H1 (cell line): Measurements from ENCODE around the gene LIG1. TPM values are rescaled to one million over a fixed set of nuclear protein-coding genes. Genes with fewer than 3 reads are reported as not detected.

Experiments
- CTCF ChIA-PET: fragments of 300-600 bp; sonication (Branson Sonifier 250); formaldehyde crosslinking; loops from one replicate; lab custom pipeline; 2021; ENCODE audit not compliant: partially characterized antibody; lab: Charles Lee
- POLR2A ChIA-PET: fragments of 300-600 bp; sonication (Branson Sonifier 250); formaldehyde crosslinking; loops from one replicate; lab custom pipeline; 2021; ENCODE audit warnings: inconsistent platforms; ENCODE audit not compliant: partially characterized antibody; lab: Charles Lee
- DNase-seq, 2 experiments: peaks; one replicate each; pipeline versions ENCODE4 v3.0.0 to v3.0.0-alpha.2; 2010 to 2022; ENCODE audit warnings: low spot score in 2 of 2, low read depth in 1 of 2, mixed read lengths in 1 of 2
- FAIRE-seq: peaks from 2 replicates; lab custom pipeline; 2011; peaks lifted over from hg19 to GRCh38; lab: Jason Lieb, UNC
- H2AFZ ChIP-seq: 2 replicates; pipeline ENCODE4 v1.8.1; 2012; ENCODE audit warnings: low read length, inconsistent platforms
- H2AK5ac ChIP-seq: 2 replicates; pipeline ENCODE4 v1.6.1; 2013; ENCODE audit warnings: low read depth, low read length
- H2BK120ac ChIP-seq: replicated peaks from 2 replicates; pipeline ENCODE3; 2013; ENCODE audit warnings: low read depth, low read length, inconsistent platforms
- H2BK12ac ChIP-seq: 2 replicates; pipeline ENCODE4 v1.6.1; 2013; ENCODE audit warnings: low read depth, low read length
- H2BK15ac ChIP-seq: 2 replicates; pipeline ENCODE4 v1.6.1; 2013; ENCODE audit warnings: low read length
- H2BK20ac ChIP-seq: 2 replicates; pipeline ENCODE4 v1.6.1; 2013; ENCODE audit warnings: low read length
- H2BK5ac ChIP-seq: 2 replicates; pipeline ENCODE4 v1.6.1; 2013; ENCODE audit warnings: low read depth, low read length
- H3K14ac ChIP-seq: 2 replicates; pipeline ENCODE4 v1.6.1; 2013; ENCODE audit warnings: inconsistent platforms; ENCODE audit not compliant: insufficient read length
- H3K18ac ChIP-seq: 2 replicates; pipeline ENCODE4 v1.6.1; 2013; ENCODE audit warnings: low read length; ENCODE audit errors: extremely low read depth
- H3K23ac ChIP-seq: 2 replicates; pipeline ENCODE4 v1.6.1; 2013; ENCODE audit warnings: inconsistent platforms; ENCODE audit not compliant: insufficient read length
- H3K23me2 ChIP-seq: 2 replicates; pipeline ENCODE4 v1.6.1; 2013; ENCODE audit warnings: low read depth, low read length
- H3K27ac ChIP-seq: 2 replicates; pipeline ENCODE4 v1.6.1; 2011; ENCODE audit warnings: low read depth, low read length, inconsistent platforms
- H3K27me3 ChIP-seq, 4 experiments: replicated peaks in 1 of 4; 1 replicate in 1 of 4; 2 replicates in 3 of 4; pipeline versions ENCODE4 v1.6.1 to v1.8.1; 2011 to 2013; ENCODE audit warnings: low read length in 3 of 4, mild to moderate bottlenecking in 3 of 4, inconsistent platforms in 2 of 4, mixed read lengths in 2 of 4, moderate library complexity in 1 of 4; ENCODE audit not compliant: control insufficient read depth in 3 of 4, insufficient read depth in 3 of 4; ENCODE audit errors: extremely low read depth in 1 of 4
- H3K36me3 ChIP-seq, 4 experiments: 2 replicates each; pipeline versions ENCODE4 v1.6.1 to v1.8.1; 2011 to 2013; ENCODE audit warnings: mild to moderate bottlenecking in 4 of 4, low read length in 3 of 4, moderate library complexity in 2 of 4, control low read depth in 1 of 4, inconsistent platforms in 1 of 4; ENCODE audit not compliant: insufficient read depth in 4 of 4, control insufficient read depth in 2 of 4
- H3K4ac ChIP-seq: replicated peaks from 2 replicates; pipeline ENCODE3; 2013; ENCODE audit warnings: low read length, low read depth, mixed read lengths, inconsistent platforms; ENCODE audit not compliant: insufficient read length
- H3K4me1 ChIP-seq, 4 experiments: replicated peaks in 1 of 4; 1 replicate in 1 of 4; 2 replicates in 3 of 4; pipeline versions ENCODE4 v1.6.1 to v1.8.1; 2011 to 2013; ENCODE audit warnings: low read length in 3 of 4, inconsistent platforms in 2 of 4, mixed read lengths in 1 of 4; ENCODE audit not compliant: insufficient read depth in 4 of 4, control insufficient read depth in 3 of 4
- H3K4me2 ChIP-seq, 2 experiments: 2 replicates each; pipeline versions ENCODE4 v1.6.1 to v1.8.1; 2011 to 2013; ENCODE audit warnings: low read depth in 2 of 2, low read length in 2 of 2, control low read depth in 1 of 2, inconsistent platforms in 1 of 2, mild to moderate bottlenecking in 1 of 2; ENCODE audit not compliant: insufficient read depth in 1 of 2
- H3K4me3 ChIP-seq, 4 experiments: fragments of 200-600, 300-600 bp in 1 of 4; sonication (generic), shearing (Covaris generic), sonication (Bioruptor Twin) in 1 of 4; 2 replicates each; pipeline versions ENCODE4 v1.5.1 to v1.8.1; 2011 to 2016; ENCODE audit warnings: low read length in 4 of 4, low read depth in 3 of 4, control low read depth in 2 of 4, inconsistent platforms in 2 of 4, mild to moderate bottlenecking in 2 of 4, mixed read lengths in 1 of 4, moderate library complexity in 1 of 4; ENCODE audit not compliant: insufficient read depth in 2 of 4; ENCODE audit errors: extremely low read depth in 1 of 4
- H3K56ac ChIP-seq: replicated peaks from 2 replicates; pipeline ENCODE3; 2013; ENCODE audit warnings: low read depth, mild to moderate bottlenecking, mixed read lengths, low read length, inconsistent platforms; ENCODE audit not compliant: insufficient read length
- H3K79me1 ChIP-seq: 2 replicates; pipeline ENCODE4 v1.6.1; 2013; ENCODE audit warnings: low read depth, low read length, control low read depth
- H3K79me2 ChIP-seq, 2 experiments: 2 replicates each; pipeline versions ENCODE4 v1.6.1 to v1.8.1; 2012 to 2013; ENCODE audit warnings: low read length in 2 of 2, mild to moderate bottlenecking in 2 of 2, inconsistent platforms in 1 of 2; ENCODE audit not compliant: insufficient read depth in 2 of 2, control insufficient read depth in 1 of 2
- H3K9ac ChIP-seq, 4 experiments: replicated peaks in 1 of 4; 1 replicate in 1 of 4; 2 replicates in 3 of 4; pipeline versions ENCODE4 v1.6.1 to v1.8.1; 2011 to 2013; ENCODE audit warnings: low read depth in 3 of 4, low read length in 3 of 4, control low read depth in 2 of 4, mild to moderate bottlenecking in 2 of 4, moderate library complexity in 2 of 4, inconsistent platforms in 1 of 4; ENCODE audit errors: extremely low read depth in 1 of 4
- H3K9me3 ChIP-seq, 2 experiments: 2 replicates each; pipeline versions ENCODE4 v1.6.1 to v1.8.1; 2012 to 2013; ENCODE audit warnings: mild to moderate bottlenecking in 2 of 2, moderate library complexity in 2 of 2, control low read depth in 1 of 2, inconsistent platforms in 1 of 2, low read depth in 1 of 2, low read length in 1 of 2, mixed read lengths in 1 of 2; ENCODE audit not compliant: insufficient read depth in 2 of 2
- H4K20me1 ChIP-seq, 2 experiments: replicated peaks in 1 of 2; 2 replicates each; pipeline versions ENCODE3 to v1.8.1; 2011 to 2013; ENCODE audit warnings: inconsistent platforms in 2 of 2, low read length in 2 of 2, mild to moderate bottlenecking in 1 of 2; ENCODE audit not compliant: insufficient read depth in 2 of 2, control insufficient read depth in 1 of 2
- H4K5ac ChIP-seq: 2 replicates; pipeline ENCODE4 v1.6.1; 2013; ENCODE audit warnings: low read length, low read depth, mixed read lengths, inconsistent platforms; ENCODE audit not compliant: insufficient read length
- H4K8ac ChIP-seq: 2 replicates; pipeline ENCODE4 v1.8.0; 2013; ENCODE audit warnings: mild to moderate bottlenecking, moderate library complexity, low read length, inconsistent platforms; ENCODE audit not compliant: insufficient read depth; ENCODE audit errors: extremely low read depth
- H4K91ac ChIP-seq: replicated peaks from 2 replicates; pipeline ENCODE3; 2013; ENCODE audit warnings: low read length, mixed read lengths, inconsistent platforms; ENCODE audit not compliant: insufficient read length
- BCL11A ChIP-seq, 2 experiments: IDR thresholded peaks; one replicate each; pipeline ENCODE4 v1.6.1; 2011; ENCODE audit warnings: low read depth in 2 of 2, low read length in 2 of 2, mild to moderate bottlenecking in 2 of 2
- CEBPB ChIP-seq: IDR thresholded peaks from 2 replicates; pipeline ENCODE4 v1.6.1; 2012; ENCODE audit warnings: low read depth, low read length
- EP300 ChIP-seq, 2 experiments: IDR thresholded peaks; 1 replicate in 1 of 2; 2 replicates in 1 of 2; pipeline ENCODE4 v1.6.1; 2011 to 2012; ENCODE audit warnings: low read depth in 2 of 2, low read length in 2 of 2, mild to moderate bottlenecking in 2 of 2, borderline replicate concordance in 1 of 2, inconsistent platforms in 1 of 2, moderate library complexity in 1 of 2
- MAFK ChIP-seq: IDR thresholded peaks from 2 replicates; pipeline ENCODE4 v1.6.1; 2012; ENCODE audit warnings: low read depth, mild to moderate bottlenecking, improper control_type of control experiment, low read length
- POLR2A ChIP-seq, 2 experiments: IDR thresholded peaks; 1 replicate in 1 of 2; 2 replicates in 1 of 2; pipeline ENCODE4 v1.6.1; 2011; ENCODE audit warnings: low read depth in 2 of 2, low read length in 2 of 2, mild to moderate bottlenecking in 2 of 2; ENCODE audit errors: control extremely low read depth in 1 of 2
- RNF2 ChIP-seq: fragments of 200-900, 300-1000 bp; sonication (generic); IDR thresholded peaks from 2 replicates; pipeline ENCODE4 v1.7.1; 2016; ENCODE audit warnings: borderline replicate concordance, low read depth, mild to moderate bottlenecking, antibody characterized with exemption, low read length; ENCODE audit not compliant: poor library complexity, severe bottlenecking; ENCODE audit errors: missing control alignments
- SIRT6 ChIP-seq: IDR thresholded peaks from one replicate; pipeline ENCODE4 v1.7.1; 2012; ENCODE audit warnings: low read length, inconsistent platforms
- SRF ChIP-seq: IDR thresholded peaks from 2 replicates; pipeline ENCODE4 v1.6.1; 2011; ENCODE audit warnings: mild to moderate bottlenecking, low read depth, low read length, moderate library complexity
- TBP ChIP-seq: IDR thresholded peaks from 2 replicates; pipeline ENCODE4 v1.6.1; 2011; ENCODE audit warnings: low read depth, low read length, improper control_type of control experiment
- WGBS, 2 experiments: shearing (Covaris generic) in 1 of 2; methylation state at CpG; one replicate each; pipeline versions ENCODE4 v1.1.6 to v1.1.7; 2013 to 2015; ENCODE audit warnings: low lambda C conversion rate in 2 of 2, mixed read lengths in 2 of 2, inconsistent platforms in 1 of 2, low coverage in 1 of 2, missing lambda C conversion rate in 1 of 2; ENCODE audit not compliant: insufficient replicate concordance in 2 of 2, insufficient coverage in 1 of 2, insufficient read length in 1 of 2; ENCODE audit errors: extremely low coverage in 1 of 2, missing lambda C conversion rate in 1 of 2; 5-methylcytosine and 5-hydroxymethylcytosine counted together
- polyA plus RNA-seq, 7 experiments: library from polyadenylated mRNA; depleted of rRNA in 3 of 7; stranded (reverse) in 5 of 7; unstranded in 2 of 7; fragments of >200 nt in 5 of 7; fragments of 200-250 nt in 2 of 7; gene quantifications; 1 replicate in 5 of 7; 2 replicates in 1 of 7; 4 replicates in 1 of 7; pipeline versions ENCODE4 v1.2.1 to v1.2.3, GENCODE V29; 2011 to 2013; ENCODE audit warnings: missing spikeins in 2 of 7, mixed read lengths in 2 of 7
- total RNA-seq: library from RNA; stranded (reverse); fragmentation: NEBNext Ultra II Directional; extraction: Animal tissue kit (Norgen Biotek cat#: 25700); gene quantifications from 2 replicates; pipeline ENCODE4 v1.2.1, GENCODE V29; 2021
- TF ChIP-seq, protein P1 (sequence below): IDR thresholded peaks from 2 replicates; pipeline ENCODE4 v1.6.1; 2012; ENCODE audit warnings: low read length, inconsistent platforms

Gene LIG1
- total and polyA plus RNA-seq, 2 of the 8 experiments (the other 6 are each of a cell fraction or from before 2014, with no cell fraction given): 67.6 to 113 TPM

DNA sequence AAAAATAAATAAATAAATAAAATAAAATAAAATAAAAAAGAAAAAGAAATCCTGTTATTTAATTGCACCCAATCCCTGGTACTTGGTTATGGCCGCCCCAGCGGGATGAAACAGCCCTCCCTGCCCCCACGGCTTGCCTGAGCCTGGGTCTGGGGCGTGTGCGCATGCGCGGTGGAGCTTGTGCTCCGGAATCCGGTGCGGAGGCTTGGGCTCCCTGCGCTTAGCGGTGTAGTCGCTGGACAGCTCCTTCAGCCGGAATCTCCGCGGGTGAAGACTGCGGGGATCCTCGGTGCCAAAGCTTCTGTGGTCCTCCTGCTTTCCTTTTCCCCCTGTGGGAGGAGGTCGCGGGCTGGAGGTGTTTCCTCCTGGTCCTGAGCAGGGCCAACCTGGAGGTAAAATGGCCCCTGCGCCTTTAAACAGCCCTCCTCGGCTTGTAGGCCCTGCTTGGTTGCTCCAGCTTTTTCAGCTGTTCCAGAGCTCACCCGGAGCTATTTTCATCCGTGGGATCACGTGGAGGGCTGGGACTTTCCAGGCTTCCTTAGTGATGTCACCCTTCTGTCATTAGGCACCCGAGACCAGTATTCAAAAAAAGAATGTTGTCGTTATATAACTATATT lies 59.7 kb downstream of the LIG1 start, which contains the start of gene PLA2G4C:
PLA2G4C (minus strand) TSS at position 468 of the 617 bp plus-strand sequence. CDS start 4,288 bp downstream, outside the sequence.
- Histone ChIP-seq H3K23me2 (peaks cover 2% of the 10 kb centered on the region; the same call in 1 of the 2 replicates), H2BK5ac (peak within 1 kb of the TSS; percentile 84; the same call in 1 of the 2 replicates), H2BK120ac (no peak within 1 kb of the TSS), H3K18ac (0 out of 2 replicates have a peak within 1 kb of the TSS, but pooled peaks have one; percentile 13), H3K27ac (peak within 1 kb of the TSS; percentile 1; the same call in 1 of the 2 replicates), H3K79me1 (no peaks in the 10 kb centered on the region), H4K8ac (peak within 1 kb of the TSS; percentile 45; the same call in 1 of the 2 replicates), H4K20me1 (no peaks in the 10 kb centered on the region), H2AFZ (peak within 1 kb of the TSS; percentile 90), H3K27me3 (no peaks in the 10 kb centered on the region), H3K4ac (no peak within 1 kb of the TSS), H2BK20ac (no peak within 1 kb of the TSS), H3K9ac (peak within 1 kb of the TSS in 3 of 4 experiments; percentile 55 to 56 (median 55); a peak in 5 of 7 replicates), H3K36me3 (peaks cover 0 to 5% (median 1%) of the 10 kb centered on the region in 4 experiments; a peak in 2 of 8 replicates), H2BK15ac (no peak within 1 kb of the TSS), H3K23ac (no peak within 1 kb of the TSS), H2AK5ac (no peak within 1 kb of the TSS), H3K14ac (no peak within 1 kb of the TSS), H4K5ac (no peak within 1 kb of the TSS), H2BK12ac (no peak within 1 kb of the TSS), H3K79me2 (no peaks in the 10 kb centered on the region), H4K91ac (peak within 1 kb of the TSS; percentile 52), H3K4me3 (peak within 1 kb of the TSS; percentile 37 to 54 (median 47)), H3K56ac (no peak within 1 kb of the TSS), H3K9me3 (no peaks in the 10 kb centered on the region), H3K4me2 (peak within 1 kb of the TSS; percentile 66 to 73), H3K4me1 (peaks cover 0 to 3% (median 0%) of the 10 kb centered on the region in 4 experiments; a peak in 2 of 7 replicates)
- ChIA-PET POLR2A (interaction anchor here (0.5 to 1.4 kb wide), 7 partner anchors 24 to 285 kb away, joined by 3 to 5 read pairs (median 3); no protein-coding TSS in a partner anchor), CTCF (interaction anchor here (0.6 to 12.5 kb wide), 18 partner anchors 8 to 1807 kb away, joined by 3 to 183 read pairs (median 4); no protein-coding TSS in a partner anchor)
- FAIRE-seq (no peak), DNase-seq (peak; percentile 82 to 83)
- 42% methylated on average over 27 of the region's 27 CpGs; no CpG with 5 or more reads in 1 of the 2 experiments for WGBS, 2 experiments
- TF ChIP-seq SRF: no peak
- TF ChIP-seq TBP: no peak
- no peak for TF ChIP-seq SIRT6
- TF ChIP-seq, protein P1, sequence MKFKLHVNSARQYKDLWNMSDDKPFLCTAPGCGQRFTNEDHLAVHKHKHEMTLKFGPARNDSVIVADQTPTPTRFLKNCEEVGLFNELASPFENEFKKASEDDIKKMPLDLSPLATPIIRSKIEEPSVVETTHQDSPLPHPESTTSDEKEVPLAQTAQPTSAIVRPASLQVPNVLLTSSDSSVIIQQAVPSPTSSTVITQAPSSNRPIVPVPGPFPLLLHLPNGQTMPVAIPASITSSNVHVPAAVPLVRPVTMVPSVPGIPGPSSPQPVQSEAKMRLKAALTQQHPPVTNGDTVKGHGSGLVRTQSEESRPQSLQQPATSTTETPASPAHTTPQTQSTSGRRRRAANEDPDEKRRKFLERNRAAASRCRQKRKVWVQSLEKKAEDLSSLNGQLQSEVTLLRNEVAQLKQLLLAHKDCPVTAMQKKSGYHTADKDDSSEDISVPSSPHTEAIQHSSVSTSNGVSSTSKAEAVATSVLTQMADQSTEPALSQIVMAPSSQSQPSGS: peak; percentile 47; the same call in 1 of the 2 replicates
- TF ChIP-seq POLR2A (IDR thresholded peaks at IDR 0.05; ENCODE audit: control extremely low read depth in 1 of 2, low read depth in 2 of 2, low read length in 2 of 2): peak in 1 of 2 experiments; percentile 52; a peak in 1 of 3 replicates
- no peak for TF ChIP-seq EP300 (IDR thresholded peaks at IDR 0.05; ENCODE audit: borderline replicate concordance in 1 of 2, low read depth in 2 of 2, low read length in 2 of 2)
- no peak for TF ChIP-seq CEBPB
- TF ChIP-seq BCL11A (IDR thresholded peaks at IDR 0.05; ENCODE audit: low read depth in 2 of 2, low read length in 2 of 2): no peak
- no peak for TF ChIP-seq RNF2
- no peak for TF ChIP-seq MAFK
